Natural killer cell (primary cell): ENCODE results near the gene NETO2. TPM values are rescaled to one million over a fixed set of nuclear protein-coding genes. Genes with fewer than 3 reads are reported as not detected.

ENCODE experiments used
- ATAC-seq, 3 donors: fragments of 150-1000 bp in 2 of 3; fragments of 200-7000 bp in 1 of 3; cut with Tn5 transposase; 1 replicate in 1 of 3; 2 replicates in 2 of 3; pipeline ENCODE4 v1.10.0; 2021; ENCODE audit warnings: mild to moderate bottlenecking in 2 of 3, moderate library complexity in 2 of 3
- DNase-seq, 2 donors: peaks; one replicate each; pipeline versions ENCODE4 v3.0.0 to v3.0.0-alpha.2; 2013 to 2021; ENCODE audit warnings: mixed read lengths in 1 of 2
- H3K27ac ChIP-seq: one replicate; pipeline ENCODE4 v1.5.1; 2013; ENCODE audit warnings: mild to moderate bottlenecking, low read length
- H3K27me3 ChIP-seq: one replicate; pipeline ENCODE4 v1.6.1; 2013; ENCODE audit warnings: low read length; ENCODE audit not compliant: control insufficient read depth, insufficient read depth
- H3K36me3 ChIP-seq: one replicate; pipeline ENCODE4 v1.6.1; 2013; ENCODE audit warnings: low read length; ENCODE audit not compliant: control insufficient read depth, insufficient read depth
- H3K4me1 ChIP-seq: one replicate; pipeline ENCODE4 v1.6.1; 2013; ENCODE audit warnings: low read length; ENCODE audit not compliant: control insufficient read depth, insufficient read depth
- H3K4me3 ChIP-seq: one replicate; pipeline ENCODE4 v1.5.1; 2013; ENCODE audit warnings: low read length
- H3K9me3 ChIP-seq: one replicate; pipeline ENCODE4 v1.6.1; 2013; ENCODE audit warnings: low read length; ENCODE audit not compliant: control insufficient read depth, insufficient read depth
- H3K27ac Mint-ChIP-seq, 2 donors: one replicate each; pipeline ENCODE4 v1.8.0; 2022; ENCODE audit warnings: mild to moderate bottlenecking in 2 of 2, mixed read lengths in 2 of 2, moderate library complexity in 1 of 2
- H3K27me3 Mint-ChIP-seq, 2 donors: one replicate each; pipeline ENCODE4 v1.8.0; 2022; ENCODE audit warnings: low read depth in 2 of 2, mixed read lengths in 2 of 2
- H3K36me3 Mint-ChIP-seq: one replicate; pipeline ENCODE4 v1.8.0; 2022; ENCODE audit warnings: mixed read lengths
- H3K4me1 Mint-ChIP-seq, 2 donors: one replicate each; pipeline ENCODE4 v1.8.0; 2022; ENCODE audit warnings: mixed read lengths in 2 of 2
- H3K4me3 Mint-ChIP-seq: one replicate; pipeline ENCODE4 v1.8.0; 2022; ENCODE audit warnings: mild to moderate bottlenecking, moderate library complexity, mixed read lengths
- H3K9me3 Mint-ChIP-seq, 2 donors: one replicate each; pipeline ENCODE4 v1.8.0; 2022; ENCODE audit warnings: mixed read lengths in 2 of 2
- WGBS: methylation state at CpG from one replicate; pipeline ENCODE4 v1.1.7; 2013; ENCODE audit warnings: missing lambda C conversion rate; ENCODE audit not compliant: insufficient coverage; 5-methylcytosine and 5-hydroxymethylcytosine counted together
- intact Hi-C: fragments of 100-400 bp; cut with micrococcal nuclease; formaldehyde crosslinking; loops from one replicate; pipeline ENCODE4 v1.14.2; 2022
- total RNA-seq, 4 donors: library from RNA; stranded (reverse); fragments of 120-200 nt in 1 of 4; gene quantifications; one replicate each; pipeline versions ENCODE4 v1.2.3 to v1.2.4, GENCODE V29; 2013 to 2022
- TF ChIP-seq, protein P1 (sequence below): fragments of 200-600 bp; IDR thresholded peaks from one replicate; pipeline ENCODE4 v1.8.0; 2022; ENCODE audit warnings: antibody characterized with exemption

Gene NETO2
- total RNA-seq, 3 donors from 2014 or later (not counting 1 experiment from before 2014, with no cell fraction given): 0.40 to 0.48 TPM; not detected in 1

DNA sequence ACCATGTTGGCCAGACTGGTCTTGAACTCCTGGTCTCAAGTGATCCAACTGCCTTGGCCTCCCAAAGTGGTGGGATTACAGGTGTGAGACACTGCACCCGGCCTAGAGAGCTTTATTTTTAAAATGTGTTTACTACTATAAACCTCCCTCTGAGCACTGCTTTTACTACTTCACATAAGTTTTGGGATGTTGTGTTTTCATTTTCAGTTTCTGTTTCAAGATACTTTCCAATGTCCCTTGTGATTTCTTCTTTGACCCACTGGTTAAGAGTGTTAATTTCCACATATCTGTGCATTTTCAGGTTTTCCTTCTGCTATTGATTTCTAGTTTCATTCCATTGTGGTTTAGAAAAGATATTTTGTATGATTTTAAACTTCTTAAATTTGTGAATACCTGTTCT lies 74.4 kb downstream of the NETO2 start:
- no peak overlapping the region for H3K4me3 Mint-ChIP-seq
- peaks cover 9 to 23% of the 10 kb centered on the region in 2 donors for H3K27me3 Mint-ChIP-seq
- WGBS: no CpG with 5 or more reads among the region's 1 CpG
- TF ChIP-seq, protein P1, sequence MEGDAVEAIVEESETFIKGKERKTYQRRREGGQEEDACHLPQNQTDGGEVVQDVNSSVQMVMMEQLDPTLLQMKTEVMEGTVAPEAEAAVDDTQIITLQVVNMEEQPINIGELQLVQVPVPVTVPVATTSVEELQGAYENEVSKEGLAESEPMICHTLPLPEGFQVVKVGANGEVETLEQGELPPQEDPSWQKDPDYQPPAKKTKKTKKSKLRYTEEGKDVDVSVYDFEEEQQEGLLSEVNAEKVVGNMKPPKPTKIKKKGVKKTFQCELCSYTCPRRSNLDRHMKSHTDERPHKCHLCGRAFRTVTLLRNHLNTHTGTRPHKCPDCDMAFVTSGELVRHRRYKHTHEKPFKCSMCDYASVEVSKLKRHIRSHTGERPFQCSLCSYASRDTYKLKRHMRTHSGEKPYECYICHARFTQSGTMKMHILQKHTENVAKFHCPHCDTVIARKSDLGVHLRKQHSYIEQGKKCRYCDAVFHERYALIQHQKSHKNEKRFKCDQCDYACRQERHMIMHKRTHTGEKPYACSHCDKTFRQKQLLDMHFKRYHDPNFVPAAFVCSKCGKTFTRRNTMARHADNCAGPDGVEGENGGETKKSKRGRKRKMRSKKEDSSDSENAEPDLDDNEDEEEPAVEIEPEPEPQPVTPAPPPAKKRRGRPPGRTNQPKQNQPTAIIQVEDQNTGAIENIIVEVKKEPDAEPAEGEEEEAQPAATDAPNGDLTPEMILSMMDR: no peak
- Histone ChIP-seq H3K36me3 (no peaks in the 10 kb centered on the region), H3K27ac (no peak overlapping the region), H3K27me3 (no peaks in the 10 kb centered on the region), H3K4me1 (no peaks in the 10 kb centered on the region), H3K9me3 (no peaks in the 10 kb centered on the region), H3K4me3 (no peak overlapping the region)
- H3K36me3 Mint-ChIP-seq: no peaks in the 10 kb centered on the region
- no peaks in the 10 kb centered on the region for H3K9me3 Mint-ChIP-seq
- no peak overlapping the region for H3K27ac Mint-ChIP-seq
- ATAC-seq (no peak), DNase-seq (no peak)
- H3K4me1 Mint-ChIP-seq: no peaks in the 10 kb centered on the region
- intact Hi-C loops: no loop called here

DNA sequence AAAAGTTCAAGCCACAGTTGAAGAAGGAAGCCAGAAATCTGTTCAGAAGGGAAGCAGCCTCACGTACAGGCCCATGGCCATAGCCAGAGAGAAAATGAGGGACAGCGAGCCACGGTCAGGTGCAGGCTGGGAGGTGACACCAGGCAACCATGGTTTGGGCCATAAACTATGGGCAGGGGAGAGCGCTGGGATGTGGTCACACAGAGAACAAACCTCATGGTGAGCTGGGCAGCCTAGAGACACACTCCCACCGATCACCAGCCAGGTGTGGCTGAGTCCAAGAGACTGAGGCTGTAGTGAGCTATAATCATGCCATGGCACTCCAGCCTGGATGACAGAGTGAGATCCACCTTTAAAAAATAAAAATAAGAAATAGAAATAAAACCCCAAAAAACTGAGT lies 76.5 kb downstream of the NETO2 start:
- Mint-ChIP-seq H3K27ac (no peak overlapping the region), H3K36me3 (no peaks in the 10 kb centered on the region), H3K9me3 (no peaks in the 10 kb centered on the region), H3K27me3 (peaks cover 8 to 26% of the 10 kb centered on the region in 2 donors), H3K4me1 (no peaks in the 10 kb centered on the region), H3K4me3 (no peak overlapping the region)
- no peak overlapping the region for H3K27ac ChIP-seq
- 90% methylated on average over 5 of the region's 5 CpGs for WGBS
- ATAC-seq (no peak), DNase-seq (no peak)
- intact Hi-C loops: no loop called here
- no peaks in the 10 kb centered on the region for H3K4me1 ChIP-seq
- TF ChIP-seq, protein P1: no peak
- H3K9me3 ChIP-seq: no peaks in the 10 kb centered on the region
- no peak overlapping the region for H3K4me3 ChIP-seq
- H3K36me3 ChIP-seq: no peaks in the 10 kb centered on the region
- H3K27me3 ChIP-seq: no peaks in the 10 kb centered on the region

DNA sequence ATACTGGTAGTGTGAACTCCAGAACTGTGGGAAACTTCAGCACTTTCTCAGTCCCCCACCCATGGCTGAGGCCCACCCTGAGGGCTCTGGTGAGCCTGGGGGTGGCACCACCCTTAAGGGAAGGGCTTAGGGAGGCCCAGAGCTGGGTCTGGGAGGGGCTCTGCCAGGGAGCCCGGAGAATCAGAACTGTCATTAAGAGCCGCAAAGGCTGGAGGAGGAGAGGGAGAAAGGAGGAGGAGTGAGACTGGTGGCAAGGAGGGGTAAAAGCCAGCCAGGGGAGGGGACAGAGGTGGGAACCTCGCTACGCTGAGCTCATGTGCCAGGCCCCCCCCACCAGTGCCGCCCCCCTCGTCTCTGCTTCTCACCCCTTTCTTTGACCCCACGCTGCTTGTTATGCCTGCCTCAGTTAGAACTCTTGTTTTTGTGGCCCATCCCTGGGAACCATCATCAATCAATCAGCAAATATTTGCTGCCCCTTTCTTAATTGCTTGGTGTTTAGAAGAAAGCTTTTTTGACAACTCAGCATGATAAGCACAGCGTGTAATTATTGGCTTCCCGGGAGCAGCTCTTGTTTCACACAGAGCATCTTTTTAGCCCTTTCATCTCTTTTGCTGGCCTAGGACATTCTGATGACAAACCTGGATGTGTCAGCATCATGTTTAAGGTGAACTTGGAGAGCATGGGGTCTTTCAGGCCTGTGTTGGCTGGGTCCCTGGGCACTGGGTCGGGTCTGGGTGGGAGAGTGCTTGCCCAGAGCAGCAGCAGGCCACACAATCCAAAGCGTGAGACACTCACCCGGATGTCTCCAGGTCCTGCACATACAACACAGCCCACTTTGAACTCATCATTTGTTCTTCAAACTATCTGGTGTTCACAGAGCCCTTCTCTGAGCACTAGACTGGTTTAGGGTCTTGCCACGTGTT lies 77.7 kb downstream of the NETO2 start:
- no peaks in the 10 kb centered on the region for H3K36me3 ChIP-seq
- H3K27me3 ChIP-seq: no peaks in the 10 kb centered on the region
- intact Hi-C loops: no loop called here
- no peak overlapping the region for H3K4me3 ChIP-seq
- DNase-seq (no peak), ATAC-seq (no peak)
- H3K4me1 ChIP-seq: no peaks in the 10 kb centered on the region
- no peaks in the 10 kb centered on the region for H3K9me3 Mint-ChIP-seq
- no peak overlapping the region for H3K27ac Mint-ChIP-seq
- TF ChIP-seq, protein P1: no peak
- no peaks in the 10 kb centered on the region for H3K4me1 Mint-ChIP-seq
- no peaks in the 10 kb centered on the region for H3K9me3 ChIP-seq
- no peaks in the 10 kb centered on the region for H3K36me3 Mint-ChIP-seq
- no peak overlapping the region for H3K27ac ChIP-seq
- WGBS: 77% methylated on average over 12 of the region's 13 CpGs
- H3K27me3 Mint-ChIP-seq: peaks cover 6 to 23% of the 10 kb centered on the region in 2 donors
- no peak overlapping the region for H3K4me3 Mint-ChIP-seq
